ENCODE data around the gene CDKN2C.

GRCh38 chr1:50978852-50979781 lies 9.1 kb downstream of the CDKN2C start:
- TF ChIP-seq CTCF (IDR thresholded peaks at IDR 0.05) (no peak), POLR2A (IDR thresholded peaks at IDR 0.05) (no peak)

Data from heart left ventricle (tissue), 13 donors.